A549 (cell line): ENCODE results near the gene HSD11B1L. TPM values are rescaled to one million over a fixed set of nuclear protein-coding genes. Genes with fewer than 3 reads are reported as not detected.

Source experiments
- ATAC-seq, 2 experiments: fragments of 200-7000 bp in 1 of 2; fragments of >200 bp in 1 of 2; cut with Nextera tagmentation in 1 of 2; cut with Tn5 transposase in 1 of 2; 3 replicates each; pipeline versions ENCODE4 v1.8.0 to v1.9.1; 2018 to 2020; ENCODE audit warnings: mild to moderate bottlenecking in 1 of 2, moderate library complexity in 1 of 2
- CTCF ChIA-PET: fragments of 300-600 bp; sonication (Branson Sonifier 250); formaldehyde crosslinking; extraction: SDS; loops from one replicate; lab custom pipeline; 2021; ENCODE audit warnings: antibody characterized with exemption, inconsistent platforms; lab: Yijun Ruan, JAX
- POLR2A ChIA-PET: fragments of 350-600 bp; formaldehyde crosslinking; extraction: SDS; loops from one replicate; lab custom pipeline; 2021; ENCODE audit warnings: antibody characterized with exemption, inconsistent platforms; lab: Yijun Ruan, JAX
- DNase-seq, 2 experiments: peaks; one replicate each; pipeline versions ENCODE4 v3.0.0 to v3.0.0-alpha.2; 2011 to 2016; ENCODE audit warnings: low read depth in 1 of 2, low spot score in 1 of 2
- FAIRE-seq: peaks from 2 replicates; lab custom pipeline; 2011; peaks lifted over from hg19 to GRCh38; lab: Jason Lieb, UNC
- H3K27ac ChIP-seq, 2 experiments: fragments of >200 bp; sonication (Bioruptor Twin); formaldehyde crosslinking; 3 replicates each; pipeline ENCODE4 v1.5.1; 2016 to 2017
- H3K4me1 ChIP-seq: fragments of >200 bp; sonication (Bioruptor Twin); formaldehyde crosslinking; 3 replicates; pipeline ENCODE4 v1.6.1; 2016
- H3K4me2 ChIP-seq: fragments of >200 bp; sonication (Bioruptor Twin); formaldehyde crosslinking; 3 replicates; pipeline ENCODE4 v1.6.1; 2016
- H3K4me3 ChIP-seq: fragments of >200 bp; sonication (Bioruptor Twin); formaldehyde crosslinking; 3 replicates; pipeline ENCODE4 v1.5.1; 2016
- H3K9me3 ChIP-seq: fragments of >200 bp; sonication (Bioruptor Twin); formaldehyde crosslinking; 3 replicates; pipeline ENCODE4 v1.6.1; 2016
- BCL3 ChIP-seq: fragments of >200 bp; sonication (Bioruptor Twin); formaldehyde crosslinking; IDR thresholded peaks from 3 replicates; pipeline ENCODE4 v1.6.1; 2016
- E2F6 ChIP-seq: IDR thresholded peaks from 2 replicates; pipeline ENCODE4 v1.6.1; 2012; ENCODE audit warnings: low read depth, borderline replicate concordance
- EHF ChIP-seq: fragments of 250-450 bp; sonication (Bioruptor Pico); IDR thresholded peaks from 2 replicates; pipeline ENCODE4 v1.5.0; 2020; ENCODE audit warnings: mild to moderate bottlenecking
- EHMT2 ChIP-seq: fragments of 200-600 bp; sonication (generic); IDR thresholded peaks from 2 replicates; pipeline ENCODE4 v1.6.1; 2016; ENCODE audit warnings: antibody characterized with exemption, low read depth, mild to moderate bottlenecking, moderate library complexity
- ESRRA ChIP-seq: fragments of 150-350 bp; IDR thresholded peaks from 2 replicates; pipeline ENCODE4 v1.6.1; 2014; ENCODE audit warnings: mild to moderate bottlenecking, low read length, borderline replicate concordance
- FOSL2 ChIP-seq, 2 experiments: fragments of 450-650 bp in 1 of 2; fragments of >200 bp in 1 of 2; sonication (Bioruptor Twin) in 1 of 2; formaldehyde crosslinking; IDR thresholded peaks; 2 replicates each; pipeline versions ENCODE4 v1.5.0 to v1.6.1; 2016 to 2020; ENCODE audit warnings: mild to moderate bottlenecking in 1 of 2, moderate library complexity in 1 of 2
- HMGXB4 ChIP-seq: fragments of 250-450 bp; sonication (Bioruptor Pico); IDR thresholded peaks from 2 replicates; pipeline ENCODE4 v1.5.0; 2021; ENCODE audit warnings: mild to moderate bottlenecking, moderate library complexity, borderline replicate concordance
- KDM5A ChIP-seq: fragments of 200-600 bp; sonication (generic); IDR thresholded peaks from 2 replicates; pipeline ENCODE4 v1.6.1; 2016; ENCODE audit warnings: antibody characterized with exemption, mild to moderate bottlenecking
- MAZ ChIP-seq: fragments of 150-350 bp; IDR thresholded peaks from 2 replicates; pipeline ENCODE4 v1.6.1; 2014; ENCODE audit warnings: antibody characterized with exemption, low read depth, low read length, borderline replicate concordance
- NPAS2 ChIP-seq: fragments of 250-450 bp; sonication (Bioruptor Pico); IDR thresholded peaks from 2 replicates; pipeline ENCODE4 v1.8.0; 2022; ENCODE audit warnings: mild to moderate bottlenecking, moderate library complexity, borderline replicate concordance
- POLR2A ChIP-seq: IDR thresholded peaks from 2 replicates; pipeline ENCODE4 v1.6.1; 2012; ENCODE audit warnings: mild to moderate bottlenecking, low read length
- POLR2AphosphoS2 ChIP-seq: conservative IDR thresholded peaks from 2 replicates; pipeline ENCODE4 v1.6.1; 2012; ENCODE audit warnings: low read length, improper control_type of control experiment, inconsistent platforms
- RAD21 ChIP-seq, 2 experiments: fragments of >200 bp in 1 of 2; sonication (Bioruptor Twin) in 1 of 2; formaldehyde crosslinking in 1 of 2; IDR thresholded peaks in 1 of 2; conservative IDR thresholded peaks in 1 of 2; 2 replicates in 1 of 2; 3 replicates in 1 of 2; pipeline ENCODE4 v1.6.1; 2012 to 2018; ENCODE audit warnings: inconsistent platforms in 1 of 2
- RCOR1 ChIP-seq: fragments of 150-350 bp; IDR thresholded peaks from 2 replicates; pipeline ENCODE4 v1.6.1; 2014; ENCODE audit warnings: antibody characterized with exemption, low read length, low read depth
- ZNF302 ChIP-seq: fragments of 250-450 bp; sonication (Bioruptor Pico); IDR thresholded peaks from 2 replicates; pipeline ENCODE4 v1.9.0; 2021; ENCODE audit warnings: inconsistent platforms, mild to moderate bottlenecking, moderate library complexity
- WGBS: methylation state at CpG from one replicate; pipeline ENCODE4 v1.1.6; 2017; ENCODE audit errors: missing lambda C conversion rate; 5-methylcytosine and 5-hydroxymethylcytosine counted together
- polyA plus RNA-seq, 4 experiments: library from polyadenylated mRNA; depleted of rRNA in 3 of 4; stranded (reverse); fragments of >200 nt; fragmentation: RNase III in 1 of 4; extraction: RNeasy Plus Mini Kit Qiagen cat#74134 plus additional on column Dnase treatment in 1 of 4; gene quantifications; 2 replicates in 3 of 4; 3 replicates in 1 of 4; pipeline ENCODE4 v1.2.3, GENCODE V29; 2011 to 2017

HSD11B1L gene
- polyA plus RNA-seq, 2 of the 4 experiments (the other 2 are of a cell fraction) = 2.8 to 4.8 TPM

GRCh38 chr19:5677136-5677535 lies 3.7 kb upstream of the HSD11B1L start:
- no peak for DNase-seq
- WGBS = 93% methylated on average over 5 of the region's 10 CpGs
- no peak for FAIRE-seq
- H3K4me1 ChIP-seq = peaks cover 9% of the 10 kb centered on the region; the same call in 1 of the 3 replicates
- no peak overlapping the region for H3K27ac ChIP-seq
- POLR2A ChIA-PET = no interaction called here
- no peak for TF ChIP-seq ZNF302
- TF ChIP-seq BCL3 = no peak
- TF ChIP-seq MAZ = no peak
- no peak for TF ChIP-seq RCOR1
- TF ChIP-seq RAD21 (conservative IDR thresholded peaks at IDR 0.05 in 1 of 2, IDR thresholded peaks at IDR 0.05 in 1 of 2) = no peak
- no peak for TF ChIP-seq POLR2A
- TF ChIP-seq EHMT2 = no peak
- TF ChIP-seq POLR2AphosphoS2 = no peak
- TF ChIP-seq NPAS2 (CRISPR knock-in tag) = no peak
- no peak for TF ChIP-seq EHF (CRISPR knock-in tag)
- no peak for TF ChIP-seq HMGXB4 (CRISPR knock-in tag)
- TF ChIP-seq E2F6 = no peak
- no peak for TF ChIP-seq FOSL2 (IDR thresholded peaks at IDR 0.05)
- TF ChIP-seq FOSL2 (CRISPR knock-in tag; IDR thresholded peaks at IDR 0.05) = no peak
- no peak overlapping the region for H3K4me2 ChIP-seq
- H3K9me3 ChIP-seq = no peaks in the 10 kb centered on the region
- no peak overlapping the region for H3K4me3 ChIP-seq
- no peak for ATAC-seq
- CTCF ChIA-PET = interaction anchor here (0.7 to 2.7 kb wide), 3 partner anchors 10 to 12 kb away, joined by 3 to 6 read pairs (median 5); partner anchors contain the start of gene RPL36

GRCh38 chr19:5677580-5677979 lies 3.2 kb upstream of the HSD11B1L start:
- WGBS = 94% methylated on average over 2 of the region's 9 CpGs

GRCh38 chr19:5678071-5678718 lies 2.6 kb upstream of the HSD11B1L start:
- FAIRE-seq = no peak
- no peak overlapping the region for H3K27ac ChIP-seq
- WGBS = 97% methylated on average over 11 of the region's 22 CpGs
- no peak overlapping the region for H3K4me2 ChIP-seq
- no peak overlapping the region for H3K4me3 ChIP-seq
- POLR2A ChIA-PET = no interaction called here
- H3K9me3 ChIP-seq = no peaks in the 10 kb centered on the region
- CTCF ChIA-PET = interaction anchor here (1.2 kb wide), 1 partner anchor 12 kb away, joined by 4 read pairs; the partner anchor contains the start of gene RPL36
- no peak for TF ChIP-seq KDM5A
- DNase-seq = no peak
- H3K4me1 ChIP-seq = peaks cover 9% of the 10 kb centered on the region; the same call in 1 of the 3 replicates
- no peak for ATAC-seq

More at GRCh38 chr19:5677580-5677979, 3.2 kb upstream of the HSD11B1L start:
- TF ChIP-seq ESRRA = no peak
- Histone ChIP-seq H3K4me1 (peaks cover 9% of the 10 kb centered on the region; the same call in 1 of the 3 replicates), H3K27ac (no peak overlapping the region), H3K4me3 (no peak overlapping the region), H3K9me3 (no peaks in the 10 kb centered on the region), H3K4me2 (no peak overlapping the region)
- no peak for DNase-seq
- no peak for FAIRE-seq
- ChIA-PET CTCF (interaction anchor here (0.7 to 2.7 kb wide), 4 partner anchors 10 to 12 kb away, joined by 3 to 6 read pairs (median 4); partner anchors contain the start of gene RPL36), POLR2A (no interaction called here)
- ATAC-seq = no peak
